ENCODE results near the gene RNF114.
A peak's percentile ranks its signal among the peaks of the same experiment; 100 is the strongest.
"Not testable (repeated sequence)": the region's sequence is repeated elsewhere in the genome, so short reads cannot be mapped to it uniquely, and the experiment has no call there.

Gene RNF114

DNA sequence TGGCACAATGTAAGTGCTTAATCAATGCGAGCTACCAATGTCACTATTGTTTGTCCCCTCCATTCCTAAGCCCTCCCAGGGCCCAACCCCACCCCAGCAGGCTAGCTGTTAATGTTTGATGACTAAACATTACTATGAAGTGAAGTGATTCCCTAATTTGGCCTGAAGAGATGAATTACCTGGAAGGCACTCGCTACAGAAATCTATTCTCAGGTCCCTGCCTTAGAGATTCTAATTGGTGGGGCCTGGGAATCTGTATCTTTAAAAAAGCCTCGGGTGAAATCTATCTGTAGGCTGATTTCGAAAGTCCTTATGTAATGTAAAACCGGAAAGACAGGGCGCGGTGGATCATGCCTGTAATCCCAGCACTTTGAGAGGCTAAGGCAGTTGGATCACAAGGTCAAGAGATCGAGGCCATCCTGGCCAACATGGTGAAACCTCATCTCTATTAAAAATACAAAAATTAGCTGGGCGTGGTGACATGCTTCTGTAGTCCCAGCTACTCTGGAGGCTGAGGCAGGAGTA is 29.6 kb downstream of the RNF114 start:
- no peak for DNase-seq (ENCODE audit: low spot score)

DNA sequence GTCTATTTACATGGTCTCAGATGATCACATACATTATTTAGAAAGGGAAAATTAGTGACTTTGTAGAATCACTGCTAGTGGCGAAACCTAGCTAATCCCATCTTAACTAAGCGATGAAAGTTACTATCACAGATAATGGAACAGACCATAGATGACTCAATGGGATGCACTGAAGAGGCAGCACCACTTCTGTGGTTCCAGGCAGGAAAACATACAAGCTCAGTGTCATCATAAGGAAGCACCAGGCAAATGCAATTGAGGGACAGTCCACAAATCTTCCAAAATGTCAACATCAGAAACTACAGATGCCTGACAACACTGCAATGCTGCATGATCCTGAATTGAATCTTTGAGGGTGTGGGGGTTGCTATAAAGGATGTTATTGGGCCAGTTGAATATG is 30.7 kb downstream of the RNF114 start:
- no peak for DNase-seq (ENCODE audit: low spot score)

DNA sequence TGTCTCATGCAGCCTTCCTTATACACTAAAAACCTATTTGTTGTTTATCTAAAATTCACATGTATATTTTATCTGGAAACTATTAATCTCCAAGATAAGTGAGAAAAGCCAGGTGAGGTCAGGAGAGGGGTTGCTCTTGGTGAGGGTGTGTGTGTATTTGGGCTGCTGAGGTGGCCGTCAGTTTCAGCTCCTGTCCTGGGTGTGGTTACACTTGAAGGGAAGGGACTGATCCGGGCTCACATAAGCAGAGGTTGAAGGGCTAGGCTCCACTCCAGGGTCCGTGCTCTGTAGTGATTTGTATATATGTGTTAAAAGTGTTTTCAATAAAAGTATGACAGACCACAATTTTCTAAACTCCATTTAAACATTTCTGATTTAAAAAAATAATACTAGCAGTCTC is 33.0 kb downstream of the RNF114 start:
- DNase-seq (ENCODE audit: low spot score) = no peak

DNA sequence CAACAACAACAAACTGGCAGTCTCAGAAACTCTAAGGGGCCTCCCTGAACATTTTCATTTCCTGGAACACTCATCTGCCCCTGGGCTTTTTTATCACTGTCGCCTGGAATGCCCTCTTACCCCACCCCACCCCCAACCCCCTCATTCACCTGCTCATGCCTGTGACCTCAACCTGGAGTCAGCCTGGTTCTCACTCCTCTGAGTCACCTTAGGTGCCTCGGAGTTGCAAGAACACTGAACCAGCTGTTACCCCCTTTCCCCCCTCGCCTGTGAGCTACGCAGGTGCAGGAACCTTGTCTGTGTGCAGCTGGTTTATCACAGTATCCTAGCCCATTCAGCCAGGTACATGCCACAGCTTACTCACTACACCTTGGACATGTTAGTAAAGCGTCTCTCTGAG is 33.7 kb downstream of the RNF114 start:
- DNase-seq (ENCODE audit: low spot score) = no peak

DNA sequence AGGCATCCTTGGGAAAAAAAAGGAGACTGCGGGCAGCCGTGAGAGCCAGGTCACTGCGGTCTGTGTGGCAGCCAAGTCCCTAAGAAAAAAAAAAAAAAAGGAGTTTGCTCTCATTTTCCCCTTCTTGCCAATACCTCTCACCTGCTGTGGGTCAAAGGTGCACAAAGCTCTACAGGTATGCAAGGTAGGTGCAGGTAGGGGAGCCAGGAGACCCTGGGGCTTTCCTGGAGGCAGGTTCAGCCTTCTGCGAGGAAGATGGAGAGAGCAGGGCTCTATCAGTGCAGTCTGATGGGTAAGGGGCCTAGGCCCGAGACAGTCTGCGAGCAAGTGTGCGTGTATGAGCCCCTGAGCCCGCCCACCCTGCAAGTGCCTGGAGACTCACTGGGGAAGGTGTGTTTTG is 34.3 kb downstream of the RNF114 start:
- DNase-seq (ENCODE audit: low spot score) = no peak

DNA sequence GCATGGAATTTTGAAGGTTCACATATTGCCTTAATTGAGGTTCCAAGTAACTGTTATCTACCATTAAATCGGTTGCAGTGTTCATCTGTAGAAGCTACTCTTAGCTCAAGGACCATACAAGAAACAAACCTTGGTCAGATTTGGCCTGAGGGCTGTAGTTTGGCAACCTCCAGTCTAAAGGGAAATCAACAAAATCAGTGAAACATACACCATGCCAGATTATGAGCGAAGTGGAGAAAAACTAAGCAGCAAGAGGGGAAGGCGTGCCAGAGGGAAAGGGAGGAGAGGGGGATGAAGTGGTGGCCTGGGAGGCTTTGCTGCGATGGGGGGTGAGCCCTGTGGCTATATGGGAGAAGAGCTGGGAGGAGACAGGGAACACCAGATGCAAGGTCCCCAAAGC is 37.8 kb downstream of the RNF114 start:
- no peak for DNase-seq (ENCODE audit: low spot score)

DNA sequence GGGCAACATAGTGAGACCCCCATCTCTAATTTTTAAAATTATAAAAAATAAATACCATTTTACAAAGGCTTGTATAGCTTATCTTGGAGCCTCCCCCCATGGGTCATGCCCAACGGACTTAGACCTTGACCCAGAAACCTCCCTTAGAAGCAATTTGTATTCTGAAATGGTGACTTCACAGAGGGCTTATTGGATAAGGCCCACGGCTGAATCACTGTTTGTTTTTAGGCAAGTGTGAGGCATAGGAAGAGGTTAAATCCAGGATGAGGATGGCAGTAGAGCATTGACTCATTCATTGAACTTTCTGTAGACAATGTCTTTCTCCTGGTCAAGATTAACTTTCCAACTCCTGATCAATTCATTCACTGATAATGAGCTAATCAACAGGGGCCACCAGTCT is 40.3 kb downstream of the RNF114 start:
- no peak for DNase-seq (ENCODE audit: low spot score)

DNA sequence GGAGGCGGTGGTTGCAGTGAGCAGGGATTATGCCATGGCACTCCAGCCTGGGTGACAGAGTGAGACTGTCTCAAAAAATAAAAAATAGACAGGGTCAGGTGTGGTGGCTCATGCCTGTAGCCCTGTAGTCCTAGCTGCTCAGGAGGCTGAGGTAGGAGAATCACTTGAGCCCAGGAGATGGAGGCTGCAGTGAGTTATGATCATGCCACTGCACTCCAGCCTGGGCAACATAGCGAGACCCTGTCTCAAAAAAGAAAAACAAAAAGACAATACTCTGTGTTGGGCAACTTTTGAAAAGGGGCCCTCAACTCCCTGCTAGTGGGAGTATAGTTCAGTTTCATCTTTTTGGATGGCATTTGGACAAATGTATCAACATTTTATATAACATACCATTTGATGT is 41.5 kb downstream of the RNF114 start:
- not testable (repeated sequence) for DNase-seq (ENCODE audit: low spot score)

DNA sequence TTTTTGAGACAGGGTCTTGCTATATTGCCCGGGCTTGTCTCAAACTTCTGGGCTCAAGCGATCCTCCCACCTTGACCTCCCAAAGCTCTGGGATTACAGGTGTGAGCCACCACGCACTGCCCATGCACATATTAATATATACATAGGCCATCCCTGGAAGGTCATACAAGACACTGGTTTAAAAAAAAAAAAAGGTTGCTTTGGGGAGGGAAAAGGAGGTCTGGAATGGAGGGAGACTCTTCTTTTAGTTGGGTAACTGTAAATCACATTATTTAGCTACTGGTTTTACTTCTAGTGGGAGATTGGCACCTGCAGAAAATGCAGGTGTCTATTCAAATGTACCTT is 42.5 kb downstream of the RNF114 start:
- DNase-seq (ENCODE audit: low spot score) = no peak

DNA sequence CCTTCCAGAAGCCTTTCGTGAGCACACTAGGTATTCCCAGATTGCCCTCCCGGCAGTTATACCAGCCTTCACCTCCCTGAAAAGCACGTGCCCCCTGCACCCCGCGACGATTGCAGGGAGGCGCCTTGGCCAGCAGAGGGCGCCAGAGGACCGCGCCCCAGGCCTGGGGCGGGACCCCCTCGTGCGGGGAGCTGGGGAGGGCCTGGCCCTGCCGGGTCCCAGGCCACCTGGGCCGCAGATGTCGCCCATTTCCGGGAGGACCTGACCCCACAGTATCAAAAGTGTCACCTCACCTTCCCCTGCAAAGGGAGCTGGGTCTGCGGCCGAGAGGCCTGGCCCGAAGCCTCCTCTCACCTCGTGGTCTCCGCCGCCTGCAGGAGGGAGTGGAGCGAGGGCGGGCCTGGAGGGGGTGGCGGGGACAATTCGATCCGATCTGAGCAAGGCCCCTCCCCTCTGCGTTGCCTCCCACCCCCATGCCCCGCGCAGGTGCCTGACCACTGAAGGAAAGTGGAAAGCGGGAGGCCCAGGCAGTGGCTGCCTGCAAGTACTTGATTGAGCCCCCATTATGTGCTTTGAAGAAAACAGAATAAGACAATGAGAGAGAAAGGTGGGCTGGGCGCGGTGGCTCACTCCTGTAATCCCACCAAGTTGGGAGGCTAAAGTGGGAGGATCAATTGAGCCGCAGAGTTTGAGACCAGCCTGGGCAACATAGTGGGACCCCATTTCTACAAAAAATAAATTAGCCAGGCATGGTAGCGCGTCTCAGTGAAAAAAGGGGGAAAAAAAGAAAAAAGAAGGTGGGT is 43.0 kb downstream of the RNF114 start:
- DNase-seq (ENCODE audit: low spot score) = peak; percentile 90

DNA sequence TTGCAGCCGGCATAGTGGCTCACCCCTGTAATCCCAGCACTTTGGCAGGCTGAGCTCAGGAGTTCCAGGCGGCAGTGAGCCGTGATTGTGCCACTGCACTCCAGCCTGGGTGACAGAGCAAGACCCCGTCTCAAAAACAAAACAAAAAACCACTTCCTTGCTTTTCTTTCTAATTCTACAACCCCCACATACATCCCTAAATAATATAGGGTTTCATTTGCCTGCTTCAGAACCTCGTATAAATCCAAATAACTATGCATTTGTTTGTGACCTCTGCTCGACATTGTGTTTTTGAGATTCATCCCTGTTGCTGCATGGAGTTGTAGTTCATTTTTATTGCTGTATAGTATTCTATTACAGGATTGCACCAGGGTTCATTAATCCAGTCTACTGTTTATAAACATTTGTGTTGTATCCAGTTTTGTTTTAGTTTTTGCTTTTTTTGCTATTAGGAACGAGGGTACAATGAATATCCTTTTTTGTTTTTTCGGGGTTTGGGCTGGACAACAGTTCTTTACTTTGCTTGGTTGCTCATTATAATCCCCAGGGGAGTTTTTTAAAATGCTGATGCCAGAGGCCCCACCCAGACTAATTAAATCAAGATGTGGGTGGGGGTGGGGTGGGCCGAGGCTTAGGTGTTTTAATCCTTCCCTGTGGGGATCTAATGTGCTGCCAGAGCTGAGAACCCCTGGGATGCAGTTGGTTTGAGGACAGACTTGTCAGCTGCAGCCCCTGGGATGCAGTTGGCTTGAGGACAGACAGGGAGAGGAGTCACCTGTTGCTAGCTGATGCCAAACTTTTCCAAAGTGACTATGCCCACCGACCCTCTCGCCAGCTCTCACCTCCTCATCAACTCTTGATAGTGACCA is 44.2 kb downstream of the RNF114 start:
- DNase-seq (ENCODE audit: low spot score) = no peak

DNA sequence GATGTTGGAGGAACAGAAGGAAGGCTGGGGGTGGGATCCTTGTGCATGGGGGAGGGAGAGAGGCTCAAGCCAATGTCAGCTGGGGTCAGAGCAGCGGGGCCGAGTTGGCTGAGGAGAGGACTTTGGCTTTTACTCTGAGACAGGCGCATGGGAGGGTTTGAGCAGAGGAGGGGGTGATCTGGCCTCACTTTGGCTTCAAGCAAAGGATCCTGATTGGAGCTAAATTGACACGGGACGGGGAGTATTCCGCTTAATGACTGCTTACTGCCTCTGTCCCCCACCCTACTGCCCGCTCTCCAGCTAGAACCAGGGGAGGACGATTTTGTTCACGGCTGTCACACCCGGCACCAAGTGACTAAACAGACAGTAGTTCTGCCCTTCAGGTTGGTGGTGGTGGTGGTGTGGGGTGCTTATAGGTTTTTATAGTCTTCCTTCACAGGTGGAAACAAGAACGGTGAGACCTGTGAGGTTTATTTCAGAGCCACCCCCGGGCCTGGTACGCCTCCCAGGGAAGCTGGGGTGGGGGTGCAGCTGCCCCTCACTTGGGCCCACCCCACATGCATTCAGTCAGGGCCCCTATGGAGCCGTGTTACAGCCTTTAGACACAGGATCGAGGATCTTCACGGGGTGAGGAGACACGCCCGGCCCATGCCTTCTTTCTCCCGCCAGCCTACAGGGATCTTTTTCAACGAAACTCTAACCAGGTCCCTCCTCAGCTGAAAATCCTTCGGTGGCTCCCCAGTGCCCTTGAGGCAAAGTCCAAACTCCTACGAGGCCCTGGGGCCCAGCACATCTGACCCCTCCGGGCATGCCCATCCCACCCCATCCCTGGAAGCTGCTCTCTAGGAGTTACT is 45.2 kb downstream of the RNF114 start:
- no peak for DNase-seq (ENCODE audit: low spot score)

DNA sequence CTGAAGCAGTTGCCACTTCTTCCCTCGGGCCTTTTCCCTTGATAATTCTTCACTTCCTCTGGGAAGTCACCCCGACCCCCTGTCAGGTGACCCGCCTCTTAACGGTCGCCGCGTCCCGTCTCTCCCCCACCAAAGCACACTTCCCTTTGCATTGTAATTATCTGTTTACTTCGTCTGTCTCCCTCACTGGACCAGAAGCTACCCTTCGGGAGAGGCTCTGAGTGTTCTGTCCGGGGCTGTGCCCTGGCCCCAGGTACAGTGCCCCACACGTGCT is 45.8 kb downstream of the RNF114 start:
- no peak for DNase-seq (ENCODE audit: low spot score)

DNA sequence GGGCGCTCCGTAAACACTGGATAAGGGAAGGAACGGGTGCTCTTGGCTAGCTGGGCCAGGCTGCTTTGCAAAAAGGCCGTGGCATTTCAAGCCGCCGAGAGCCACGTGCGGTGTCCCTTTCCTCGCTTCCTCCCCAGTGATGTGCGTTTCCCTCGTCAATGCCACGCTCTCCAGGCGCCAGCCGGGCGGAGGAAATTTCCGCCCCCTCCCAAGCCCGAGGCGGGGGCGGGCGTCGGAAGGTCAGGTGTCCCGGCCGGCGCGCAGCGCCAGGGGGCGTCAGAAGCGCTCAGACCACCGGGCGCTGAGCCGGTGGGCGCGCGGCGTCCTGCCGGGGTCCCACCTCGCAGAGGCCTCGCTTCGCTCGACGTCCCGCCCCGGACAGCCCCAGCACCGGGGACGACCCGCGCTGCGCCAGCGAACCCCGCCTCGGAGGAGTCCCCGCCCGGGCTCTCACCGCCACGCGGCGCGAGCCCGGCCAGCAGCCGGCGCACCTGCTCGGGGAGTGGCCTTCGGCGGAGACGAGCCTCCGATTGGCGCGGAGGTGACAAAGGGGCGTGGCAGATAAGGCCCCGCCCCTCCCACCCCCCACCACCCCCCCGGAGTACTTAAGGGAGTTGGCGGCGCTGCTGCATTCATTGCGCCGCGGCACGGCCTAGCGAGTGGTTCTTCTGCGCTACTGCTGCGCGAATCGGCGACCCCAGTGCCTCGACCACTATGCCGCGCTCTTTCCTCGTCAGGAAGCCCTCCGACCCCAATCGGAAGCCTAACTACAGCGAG is 46.3 kb downstream of the RNF114 start, which contains the start of gene SNAI1:
SNAI1 (plus strand) TSS at position 635 of the 777 bp plus-strand sequence; CDS start at position 715, 80 bp downstream.
- peak; percentile 98 for DNase-seq (ENCODE audit: low spot score)

DNA sequence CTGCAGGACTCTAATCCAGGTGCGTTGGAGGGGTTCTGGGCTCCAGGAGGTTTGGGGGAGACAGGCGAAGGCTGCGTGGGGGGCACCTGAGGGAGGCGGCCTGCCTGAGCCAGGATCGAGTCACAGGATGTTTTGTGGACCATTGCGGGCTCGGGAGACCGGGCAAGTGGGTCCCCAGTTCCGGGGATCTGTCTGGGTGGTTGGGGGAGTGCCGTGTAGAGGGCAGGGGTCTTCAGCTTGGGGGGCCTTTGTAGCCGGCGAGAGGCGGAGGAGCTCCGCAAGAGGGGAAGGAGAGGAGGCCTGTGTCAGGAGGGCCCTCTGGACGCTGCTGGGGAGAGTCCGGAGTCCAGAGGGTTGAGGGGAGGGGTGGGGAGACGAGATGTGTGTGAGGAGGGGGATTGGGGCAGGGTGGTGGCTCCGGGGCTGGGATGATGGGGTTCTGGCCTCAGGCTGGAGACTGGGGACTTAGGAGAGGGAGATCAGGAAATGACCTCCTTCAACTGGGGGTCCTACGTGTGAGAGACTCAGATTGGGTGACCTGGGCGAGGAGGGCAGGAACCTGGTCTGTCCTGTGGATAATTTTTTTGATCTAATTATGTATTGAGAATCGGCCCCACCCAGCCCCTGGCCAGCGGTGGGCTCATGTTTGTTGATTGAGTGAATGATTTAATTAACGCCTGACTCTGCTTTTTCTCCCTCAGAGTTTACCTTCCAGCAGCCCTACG is 47.1 kb downstream of the RNF114 start:
- peak; percentile 36 for DNase-seq (ENCODE audit: low spot score)

DNA sequence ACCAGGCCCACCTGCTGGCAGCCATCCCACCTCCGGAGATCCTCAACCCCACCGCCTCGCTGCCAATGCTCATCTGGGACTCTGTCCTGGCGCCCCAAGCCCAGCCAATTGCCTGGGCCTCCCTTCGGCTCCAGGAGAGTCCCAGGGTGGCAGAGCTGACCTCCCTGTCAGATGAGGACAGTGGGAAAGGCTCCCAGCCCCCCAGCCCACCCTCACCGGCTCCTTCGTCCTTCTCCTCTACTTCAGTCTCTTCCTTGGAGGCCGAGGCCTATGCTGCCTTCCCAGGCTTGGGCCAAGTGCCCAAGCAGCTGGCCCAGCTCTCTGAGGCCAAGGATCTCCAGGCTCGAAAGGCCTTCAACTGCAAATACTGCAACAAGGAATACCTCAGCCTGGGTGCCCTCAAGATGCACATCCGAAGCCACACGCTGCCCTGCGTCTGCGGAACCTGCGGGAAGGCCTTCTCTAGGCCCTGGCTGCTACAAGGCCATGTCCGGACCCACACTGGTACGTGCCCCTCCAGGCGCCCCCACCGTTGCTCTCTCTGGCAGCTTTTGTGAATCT is 47.7 kb downstream of the RNF114 start:
- DNase-seq (ENCODE audit: low spot score) = peak; percentile 69

DNA sequence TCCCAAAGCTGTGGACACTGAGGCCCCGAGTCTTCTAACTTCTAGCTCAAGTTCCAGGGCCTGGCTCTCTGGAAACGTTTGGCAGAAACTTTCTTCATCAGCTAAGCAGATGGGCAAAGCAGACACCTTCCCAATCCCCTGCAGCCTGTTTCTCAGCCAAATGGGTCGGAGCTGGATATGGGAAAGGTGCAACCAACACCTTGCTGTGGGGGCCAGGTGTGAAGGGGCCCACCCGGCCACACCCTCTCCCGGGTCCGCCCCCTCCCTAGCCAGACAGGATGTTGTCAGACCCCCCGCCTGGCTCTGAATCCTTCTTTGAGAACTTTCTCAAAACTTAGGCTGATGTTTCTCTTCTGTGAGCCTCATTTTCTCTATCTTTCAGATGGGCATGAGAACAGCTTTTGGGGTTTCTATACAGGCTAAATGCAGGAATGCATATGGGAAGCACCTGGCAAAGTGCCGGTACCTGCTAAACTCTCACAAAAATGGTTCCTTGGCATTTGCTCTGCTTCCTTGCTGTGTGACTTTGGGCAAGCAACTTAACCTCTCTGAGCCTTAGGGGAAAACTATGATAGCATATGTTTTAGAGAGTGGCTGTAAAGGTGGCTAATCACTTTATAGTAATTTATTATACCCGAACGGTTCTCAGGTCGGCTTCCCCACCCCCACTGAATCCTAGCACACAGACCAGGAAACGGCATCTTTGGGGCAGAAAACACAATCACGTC is 48.4 kb downstream of the RNF114 start:
- DNase-seq (ENCODE audit: low spot score) = no peak

DNA sequence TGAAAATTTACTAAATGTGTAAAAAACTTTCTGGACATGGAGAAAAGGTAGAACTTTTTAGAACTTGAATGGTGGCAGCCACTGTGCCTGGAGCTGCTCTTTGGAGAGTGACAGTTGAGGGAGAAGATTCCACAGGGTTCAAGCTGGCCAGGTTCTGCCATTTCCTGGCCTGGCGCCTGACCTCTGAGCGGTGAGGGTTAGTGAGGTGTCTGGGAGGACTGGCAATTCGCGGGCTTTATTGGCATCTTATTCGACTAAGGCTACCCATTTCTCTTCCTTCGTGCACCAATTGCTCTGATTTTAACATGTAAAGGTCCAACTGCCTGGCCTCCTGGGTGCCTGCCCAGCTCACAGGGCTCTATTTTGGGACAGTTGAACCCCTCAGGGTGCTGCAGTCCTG is 49.0 kb downstream of the RNF114 start:
- DNase-seq (ENCODE audit: low spot score) = no peak

DNA sequence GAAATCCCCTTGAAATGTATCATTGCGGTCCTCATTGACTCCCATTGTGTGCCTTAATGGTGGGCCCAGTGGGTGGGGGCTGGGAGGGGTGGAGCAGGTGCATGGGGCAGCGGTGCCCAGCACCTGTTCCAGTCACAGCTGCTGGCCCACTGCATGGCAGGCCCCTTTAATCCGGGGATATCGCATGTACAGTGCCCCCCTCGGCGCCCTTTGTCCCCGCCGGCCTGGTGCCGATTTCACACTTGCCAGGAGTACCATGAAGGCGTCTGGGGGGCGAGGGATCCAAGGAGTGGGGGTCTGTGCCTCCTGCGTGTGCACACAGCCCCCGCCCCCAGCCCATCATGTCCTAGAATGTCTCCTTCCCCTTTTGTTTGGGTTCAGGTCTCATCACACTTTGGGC is 49.4 kb downstream of the RNF114 start:
- no peak for DNase-seq (ENCODE audit: low spot score)

DNA sequence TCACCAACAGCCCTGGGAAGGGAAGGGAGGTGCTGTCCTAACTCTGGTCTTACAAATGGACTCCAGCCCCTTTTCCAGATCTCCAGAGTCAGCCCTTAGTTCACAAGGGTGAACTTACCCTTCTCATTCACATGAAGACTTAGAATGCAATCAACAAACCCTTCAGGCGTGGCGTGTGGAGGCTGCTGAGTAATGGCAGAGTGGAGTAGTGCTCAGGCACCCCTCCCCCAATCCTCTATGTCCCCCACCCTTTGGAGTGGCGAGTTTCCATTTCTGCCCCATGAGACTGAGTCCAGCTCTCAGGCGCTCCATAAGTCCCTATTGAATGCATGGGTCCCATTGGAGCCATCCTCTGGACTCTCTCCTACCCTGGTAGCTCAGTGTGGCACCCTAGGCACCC is 49.9 kb downstream of the RNF114 start:
- DNase-seq (ENCODE audit: low spot score) = no peak
